ENCODE data around the gene DMWD. TPM values are rescaled to one million over a fixed set of nuclear protein-coding genes. Genes with fewer than 3 reads are reported as not detected.

DMWD gene
- total and polyA plus RNA-seq, 2 donors (not counting 1 experiment from before 2014, with no cell fraction given) = 25.1 to 86.4 TPM

DNA sequence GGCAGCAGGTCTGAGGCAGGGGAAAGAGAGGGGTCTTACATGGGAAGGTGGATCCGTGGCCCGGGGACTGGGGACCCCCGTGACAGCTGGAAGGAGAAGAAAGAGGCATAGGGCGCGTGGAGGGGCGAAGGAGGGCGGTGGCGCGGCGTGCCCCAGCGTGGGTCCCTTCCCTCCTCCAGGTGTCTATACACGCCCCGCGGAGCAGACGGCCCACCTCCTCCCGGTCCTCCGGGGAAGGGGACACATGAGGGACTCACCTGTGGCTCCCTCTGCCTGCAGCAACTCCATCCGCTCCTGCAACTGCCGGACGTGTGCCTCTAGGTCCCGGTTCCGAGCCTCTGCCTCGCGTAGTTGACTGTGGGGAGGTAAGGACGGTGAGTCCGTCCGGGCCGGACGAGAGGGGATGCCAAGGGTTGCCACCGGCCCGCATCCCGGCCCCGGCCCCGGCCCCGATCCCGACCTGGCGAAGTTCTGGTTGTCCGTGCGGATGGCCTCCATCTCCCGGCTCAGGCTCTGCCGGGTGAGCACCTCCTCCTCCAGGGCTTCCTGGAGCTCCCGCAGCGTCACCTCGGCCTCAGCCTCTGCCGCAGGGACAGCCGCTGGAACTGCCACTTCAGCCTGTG, 21.2 kb downstream of the DMWD start:
- 94% methylated on average over 38 of the region's 46 CpGs for WGBS (ENCODE audit: insufficient coverage)

More for the DNA sequence above, 21.2 kb downstream of the DMWD start:
- Histone ChIP-seq H3K9me3 (ENCODE audit: control extremely low read depth in 1 of 3, control insufficient read depth in 2 of 3, insufficient read depth in 1 of 3, low read length in 2 of 3) (peaks cover 0 to 3% (median 0%) of the 10 kb centered on the region in 3 donors), H3K4me2 (replicated peaks; ENCODE audit: low read depth, low read length, poor library complexity, severe bottlenecking) (peak overlapping the region; percentile 96), H3K79me2 (ENCODE audit: control insufficient read depth, insufficient read depth, low read length) (no peaks in the 10 kb centered on the region), H3K36me3 (replicated peaks in 1 of 2; ENCODE audit: control extremely low read depth in 1 of 2, control insufficient read depth in 1 of 2, extremely low read depth in 1 of 2, insufficient read depth in 2 of 2, low read length in 1 of 2) (no peaks in the 10 kb centered on the region), H3K9ac (ENCODE audit: low read length) (no peak overlapping the region), H3K4me3 (ENCODE audit: control extremely low read depth in 1 of 5, extremely low read depth in 1 of 5, insufficient read depth in 1 of 5, low read depth in 2 of 5, low read length in 4 of 5) (no peak overlapping the region), H3K27ac (ENCODE audit: low read length in 2 of 2) (no peak overlapping the region), H4K20me1 (ENCODE audit: control insufficient read depth, insufficient read depth, low read length, poor library complexity, severe bottlenecking) (no peaks in the 10 kb centered on the region), H3K27me3 (replicated peaks in 1 of 4; ENCODE audit: control extremely low read depth in 1 of 4, control insufficient read depth in 3 of 4, insufficient read depth in 4 of 4, low read length in 3 of 4) (peaks cover 0 to 18% (median 6%) of the 10 kb centered on the region in 4 experiments), H3K4me1 (ENCODE audit: control insufficient read depth in 2 of 2, insufficient read depth in 2 of 2, low read length in 2 of 2) (peaks cover 12 to 32% of the 10 kb centered on the region in 2 donors), H2AFZ (ENCODE audit: insufficient read depth, low read depth, low read length, poor library complexity, severe bottlenecking) (no peak overlapping the region)
- POLR2A ChIA-PET = interaction anchor here (1.0 to 3.9 kb wide), 3 partner anchors 11 to 28 kb away, joined by 4 to 23 read pairs (median 18); partner anchors contain the start of genes DMPK and DMWD
- intact Hi-C loops (cut with micrococcal nuclease) = no loop called here
- H3K9me3 Mint-ChIP-seq (ENCODE audit: insufficient read depth) = no peaks in the 10 kb centered on the region
- peak overlapping the region; percentile 90 for H3K4me3 Mint-ChIP-seq
- no peaks in the 10 kb centered on the region for H3K27me3 Mint-ChIP-seq
- TF ChIP-seq EZH2 (IDR thresholded peaks at IDR 0.05; ENCODE audit: borderline replicate concordance, insufficient read depth, low read depth, low read length, poor library complexity, severe bottlenecking) = no peak
- TF ChIP-seq, protein P1, sequence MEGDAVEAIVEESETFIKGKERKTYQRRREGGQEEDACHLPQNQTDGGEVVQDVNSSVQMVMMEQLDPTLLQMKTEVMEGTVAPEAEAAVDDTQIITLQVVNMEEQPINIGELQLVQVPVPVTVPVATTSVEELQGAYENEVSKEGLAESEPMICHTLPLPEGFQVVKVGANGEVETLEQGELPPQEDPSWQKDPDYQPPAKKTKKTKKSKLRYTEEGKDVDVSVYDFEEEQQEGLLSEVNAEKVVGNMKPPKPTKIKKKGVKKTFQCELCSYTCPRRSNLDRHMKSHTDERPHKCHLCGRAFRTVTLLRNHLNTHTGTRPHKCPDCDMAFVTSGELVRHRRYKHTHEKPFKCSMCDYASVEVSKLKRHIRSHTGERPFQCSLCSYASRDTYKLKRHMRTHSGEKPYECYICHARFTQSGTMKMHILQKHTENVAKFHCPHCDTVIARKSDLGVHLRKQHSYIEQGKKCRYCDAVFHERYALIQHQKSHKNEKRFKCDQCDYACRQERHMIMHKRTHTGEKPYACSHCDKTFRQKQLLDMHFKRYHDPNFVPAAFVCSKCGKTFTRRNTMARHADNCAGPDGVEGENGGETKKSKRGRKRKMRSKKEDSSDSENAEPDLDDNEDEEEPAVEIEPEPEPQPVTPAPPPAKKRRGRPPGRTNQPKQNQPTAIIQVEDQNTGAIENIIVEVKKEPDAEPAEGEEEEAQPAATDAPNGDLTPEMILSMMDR (IDR thresholded peaks at IDR 0.05) = no peak
- H3K27ac Mint-ChIP-seq = peak overlapping the region; percentile 61
- CTCF ChIA-PET = interaction anchor here (0.5 to 8.3 kb wide), 6 partner anchors 21 to 292 kb away, joined by 3 to 302 read pairs (median 18); partner anchors contain the start of genes DMWD, FOXA3, QPCTL and SNRPD2
- no peak for DNase-seq
- H3K4me1 Mint-ChIP-seq = peaks cover 29% of the 10 kb centered on the region
- no peak for ATAC-seq (ENCODE audit: low read depth)
